Stimulated activated CD4-positive, alpha-beta T cell treated with anti-CD3 and anti-CD28 coated beads, Interleukin-15, amount 100 ng/mL, for 1 hour (primary cell): ENCODE results near the gene CEP112.
A peak's percentile ranks its signal among the peaks of the same experiment; 100 is the strongest.

Experiments
- DNase-seq, 2 donors: peaks; one replicate each; pipeline ENCODE4 v3.0.0-alpha.2; 2020; ENCODE audit warnings: low read depth in 1 of 2, low spot score in 1 of 2

CEP112 gene

DNA sequence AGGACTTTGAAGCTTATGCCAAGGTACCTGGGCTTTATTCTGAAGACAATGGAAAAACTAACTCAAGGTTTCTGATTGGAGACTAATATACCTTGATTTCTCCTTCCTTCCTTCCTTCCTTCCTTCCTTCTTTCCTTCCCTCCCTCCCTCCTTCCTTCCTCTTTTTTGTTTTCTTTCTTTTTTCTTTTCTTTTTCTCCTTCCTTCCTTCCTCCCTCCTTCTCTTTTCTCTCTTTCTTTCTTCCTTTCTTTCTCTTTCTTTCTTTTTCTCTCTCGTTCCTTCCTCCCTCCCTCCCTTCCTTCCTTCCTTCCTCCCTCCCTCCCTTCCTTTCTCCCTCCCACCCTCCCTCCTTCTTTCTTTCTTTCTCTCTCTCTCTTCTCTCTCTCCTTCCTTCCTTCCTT lies 531.9 kb downstream of the CEP112 start:
- DNase-seq, result no peak

DNA sequence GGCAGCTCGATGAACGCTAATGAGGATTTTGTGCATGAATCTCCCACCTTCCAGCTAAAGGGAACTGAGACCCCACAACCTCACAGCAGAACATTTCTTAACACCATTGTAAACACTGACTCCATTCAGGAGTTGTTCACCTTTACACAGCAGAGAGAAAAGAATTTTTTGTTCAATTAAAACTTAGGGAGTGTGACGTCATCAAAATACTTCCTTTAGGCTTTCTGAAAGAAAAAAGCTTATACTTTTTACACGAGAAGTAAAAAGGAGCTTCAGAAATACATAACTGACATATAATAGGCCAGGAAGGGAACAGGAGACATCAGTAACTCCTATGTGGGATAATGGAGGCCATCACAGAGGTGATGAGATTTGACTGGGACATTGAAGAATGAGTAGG lies 532.4 kb downstream of the CEP112 start:
- no peak for DNase-seq

DNA sequence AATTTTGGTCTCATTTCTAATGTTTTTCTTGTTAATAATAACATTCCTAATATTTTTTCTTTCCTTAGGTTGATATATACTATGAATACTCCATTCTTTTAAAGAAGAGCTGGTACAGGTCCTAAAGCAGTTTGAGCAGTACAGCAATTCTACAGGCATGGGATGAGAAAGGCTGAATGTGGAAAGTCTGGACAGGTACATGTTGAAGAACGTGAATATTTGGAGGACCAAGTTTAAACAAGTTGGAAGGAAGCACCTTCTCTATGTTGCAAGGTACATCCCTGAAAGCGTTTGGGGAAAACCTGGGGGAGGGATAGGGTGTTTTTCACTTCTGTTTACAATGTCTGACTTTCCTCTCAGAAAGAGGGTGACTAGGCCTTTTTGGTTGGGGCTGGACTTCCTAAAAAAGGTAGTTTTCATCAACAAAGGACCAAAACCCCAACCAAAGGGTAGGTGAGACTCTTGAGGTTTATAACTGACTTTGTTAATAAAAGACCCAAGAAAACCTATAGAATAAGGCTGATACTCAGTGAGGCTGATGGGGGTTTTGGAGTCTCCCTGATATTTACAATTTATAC lies 534.6 kb downstream of the CEP112 start:
- no peak for DNase-seq

DNA sequence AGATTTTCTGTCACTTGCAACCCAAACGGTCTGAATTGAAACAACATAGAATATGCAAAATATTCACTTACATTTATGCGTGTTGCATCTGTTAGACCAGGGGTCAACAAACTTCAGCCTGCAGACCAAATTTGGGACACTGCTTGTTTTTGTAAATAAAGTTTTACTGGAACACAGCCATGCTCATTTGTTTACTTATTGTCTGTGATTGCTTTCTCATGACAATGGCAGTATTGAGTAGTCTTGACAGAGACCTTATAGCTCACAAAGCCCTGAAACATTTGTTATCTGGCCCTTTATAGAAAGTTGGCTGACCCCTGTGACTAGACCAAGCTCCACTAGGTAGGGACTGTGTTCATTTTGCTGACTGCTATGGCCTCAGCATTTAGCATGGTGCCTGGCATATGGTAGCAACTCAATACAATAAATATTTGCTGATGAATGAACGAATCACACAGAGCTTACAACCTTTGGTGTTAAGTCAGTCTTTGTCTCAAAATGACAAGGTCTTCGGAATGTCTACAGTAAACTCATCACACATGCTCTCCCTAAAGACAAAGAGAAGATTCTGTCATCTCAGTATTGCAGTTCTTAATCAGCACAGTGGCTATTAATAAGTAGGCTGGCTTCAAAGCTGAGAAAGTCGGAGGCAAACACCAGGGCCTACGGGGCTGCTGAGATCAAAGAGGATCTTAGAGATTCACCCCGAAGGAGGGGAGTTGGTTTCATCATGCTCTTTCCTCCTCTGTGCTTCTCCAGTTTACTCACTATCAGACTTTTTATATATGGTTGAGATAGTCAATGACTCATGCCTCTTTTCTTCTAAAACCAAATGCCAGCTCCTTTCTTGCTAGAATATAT lies 535.3 kb downstream of the CEP112 start:
- peak in 1 of 2 donors; percentile 8 for DNase-seq

DNA sequence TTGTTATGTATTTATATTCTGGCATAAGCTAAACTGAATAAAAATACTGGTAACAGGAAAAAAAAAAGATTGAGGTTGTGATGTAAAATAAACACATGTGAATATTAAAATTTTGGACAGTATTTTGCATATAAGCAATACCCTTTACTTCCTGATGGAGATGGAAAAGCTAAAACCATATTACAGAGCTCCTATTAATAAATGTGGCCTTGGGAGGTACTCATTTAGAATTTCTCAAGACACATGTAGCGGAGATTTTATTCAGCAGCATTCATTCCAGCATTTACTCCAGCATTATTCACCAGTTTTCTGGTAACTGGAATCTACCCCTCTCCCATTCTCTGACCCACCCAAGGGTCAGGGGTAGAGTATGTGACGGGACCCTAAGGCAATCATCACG lies 536.2 kb downstream of the CEP112 start:
- DNase-seq, result no peak

DNA sequence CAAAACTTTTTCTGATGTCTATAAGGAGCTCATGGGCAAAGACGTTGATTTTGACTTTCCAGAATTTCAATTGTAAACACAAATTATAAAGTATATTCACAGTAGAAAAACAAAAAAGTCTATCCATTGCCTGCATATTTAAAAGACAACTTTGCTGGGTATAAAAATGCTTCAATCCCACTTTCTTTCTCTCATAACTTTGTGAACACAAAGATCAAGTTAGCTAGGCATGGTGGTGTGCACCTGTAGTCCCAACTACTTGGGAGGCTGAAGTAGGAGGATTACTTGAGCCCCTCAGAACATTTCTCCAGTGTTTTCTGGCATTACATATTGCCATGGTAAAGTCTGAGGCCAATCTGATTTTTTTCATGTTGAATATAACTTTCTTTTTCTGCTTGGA lies 547.4 kb downstream of the CEP112 start:
- DNase-seq, result no peak

DNA sequence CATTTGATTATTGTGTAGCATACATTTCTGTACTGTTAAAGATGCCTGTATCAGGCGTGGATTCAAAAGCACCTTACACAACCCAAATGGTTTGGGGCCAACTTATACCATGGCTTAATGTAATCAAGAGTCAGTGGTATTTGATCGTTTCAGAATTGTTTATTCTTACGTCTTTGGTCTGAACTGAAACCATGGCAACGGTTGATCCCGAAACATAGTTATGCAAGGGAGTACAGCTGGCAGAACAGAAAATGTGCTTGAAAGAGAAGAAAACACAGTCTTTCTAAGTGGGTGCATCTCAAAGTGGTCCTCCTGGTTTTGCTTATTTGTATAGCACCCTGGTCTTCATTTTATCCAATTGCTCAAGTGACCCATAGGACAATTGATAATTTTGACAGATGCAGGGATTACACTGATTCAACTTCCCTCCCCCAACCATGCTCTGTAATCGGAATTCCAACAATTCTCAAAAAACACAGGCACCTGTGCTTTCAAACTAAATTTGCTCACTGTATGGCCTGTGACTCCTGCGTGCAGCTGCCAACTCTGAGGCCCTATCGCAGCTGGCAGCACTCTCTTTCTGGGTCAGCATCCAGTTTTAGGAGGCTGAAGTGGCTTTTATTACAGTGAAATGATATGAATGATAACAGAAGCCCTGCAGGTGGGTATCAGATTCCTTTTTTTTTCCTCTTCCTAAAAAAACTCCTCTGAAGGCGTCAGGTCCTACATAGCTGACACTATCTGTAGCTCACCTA lies 553.5 kb downstream of the CEP112 start:
- DNase-seq, result no peak

DNA sequence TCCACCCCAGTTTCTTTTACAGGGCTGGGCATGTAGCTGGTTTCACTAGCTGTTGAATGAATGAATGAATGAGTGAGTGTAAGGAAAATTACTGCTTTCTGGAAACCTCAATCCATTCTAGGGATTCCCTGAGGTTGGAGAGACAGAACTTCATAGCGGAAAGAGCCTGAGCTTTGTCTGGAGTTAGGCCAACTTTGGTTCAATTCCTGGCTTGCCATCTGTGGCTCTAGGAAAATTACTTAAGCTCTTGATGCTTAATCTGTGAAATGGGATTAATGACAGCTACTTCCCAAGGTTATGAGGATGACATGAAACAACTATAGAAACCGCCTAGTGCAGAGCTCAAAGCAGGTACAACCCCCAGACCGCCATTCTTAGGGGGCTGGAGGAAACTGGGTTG lies 554.1 kb downstream of the CEP112 start:
- DNase-seq, result no peak

DNA sequence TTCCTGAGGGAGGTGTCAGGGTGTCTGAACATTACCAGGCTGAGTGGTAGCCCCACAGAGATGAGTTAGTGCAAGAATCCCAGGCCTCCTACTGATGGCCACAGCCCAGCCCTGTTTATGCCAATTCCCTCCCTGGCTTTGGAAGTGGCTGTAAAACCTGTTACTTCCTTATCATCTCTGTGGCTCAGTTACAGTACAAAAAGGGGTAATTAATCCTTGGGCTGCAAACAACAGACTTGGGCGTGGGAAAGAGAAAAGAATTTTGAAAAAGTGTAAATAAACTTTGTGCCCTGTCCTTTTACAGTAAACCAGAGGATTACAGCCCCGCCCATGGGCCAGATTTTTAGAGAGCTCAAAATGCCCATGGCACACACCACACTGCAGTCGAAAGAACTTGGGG lies 557.4 kb downstream of the CEP112 start:
- no peak for DNase-seq

DNA sequence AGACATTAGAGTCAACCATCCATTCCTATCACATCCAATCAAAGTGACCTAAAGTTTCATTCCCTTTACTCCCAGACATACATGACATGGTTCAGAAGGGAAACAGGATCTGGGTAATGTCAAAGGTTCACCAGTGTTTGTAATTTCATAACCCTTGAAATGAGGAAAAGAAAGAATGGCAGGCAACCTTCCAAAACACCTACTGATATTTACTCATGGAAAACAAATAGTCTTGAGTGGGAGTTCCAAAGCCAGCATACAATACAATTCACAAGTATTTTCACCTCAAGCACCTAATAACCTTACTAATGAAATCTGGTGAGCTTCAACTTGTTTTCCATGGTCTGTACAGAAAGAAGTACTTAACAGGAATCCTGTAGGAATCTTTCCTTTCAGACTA lies 557.9 kb downstream of the CEP112 start:
- DNase-seq, result no peak

DNA sequence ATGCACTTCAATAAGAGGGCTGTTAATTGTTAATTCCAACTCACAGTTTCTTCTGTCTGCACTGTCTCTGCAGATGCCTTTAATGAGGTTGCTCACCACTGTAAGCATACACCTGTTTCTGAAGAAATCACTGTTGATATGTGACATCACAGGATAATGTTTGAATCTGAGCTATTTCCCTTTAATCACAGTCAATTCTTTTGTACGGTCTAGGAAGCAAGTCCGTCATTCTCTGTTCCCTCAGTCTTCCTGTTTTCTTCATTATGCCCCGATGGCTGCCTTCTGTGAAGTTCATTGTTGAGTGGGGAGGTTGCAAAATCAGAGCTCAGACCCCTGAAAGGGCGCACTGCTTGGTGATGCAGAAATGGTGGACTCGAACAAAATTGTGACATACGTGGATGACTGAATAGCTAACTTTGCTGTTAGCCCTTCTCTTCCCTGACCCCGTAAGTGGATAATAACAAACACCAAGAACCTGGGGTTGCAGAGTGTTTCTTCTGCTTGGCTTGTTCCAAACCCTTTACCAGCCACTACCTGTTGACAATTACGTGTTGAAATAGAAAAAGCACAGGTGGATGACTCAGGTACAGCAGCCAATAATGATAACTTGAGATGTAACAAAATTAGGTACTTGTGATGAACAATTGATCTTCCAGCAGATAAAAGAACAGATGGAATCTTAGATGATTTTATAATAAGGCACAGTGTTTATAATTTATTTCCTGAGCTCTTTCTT lies 558.6 kb downstream of the CEP112 start:
- no peak for DNase-seq

DNA sequence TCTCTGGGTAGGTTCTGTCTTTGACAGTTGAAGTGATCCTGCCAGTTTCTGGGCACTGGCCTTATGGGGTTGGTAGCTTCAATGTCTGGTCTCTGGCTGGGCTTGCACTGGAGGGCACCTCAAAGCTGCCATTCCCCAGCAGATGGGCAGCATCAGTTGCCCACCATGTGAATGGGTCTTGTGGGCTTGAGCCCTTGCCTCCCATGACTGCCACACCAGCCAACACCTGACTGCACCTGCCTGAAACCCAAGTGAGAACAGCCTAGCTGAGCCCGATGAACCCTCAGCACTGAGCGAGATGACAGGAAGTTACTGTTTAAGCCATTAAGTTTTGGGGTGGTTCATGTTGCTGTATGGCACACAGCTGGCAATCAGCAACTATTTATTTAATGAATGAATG lies 561.4 kb downstream of the CEP112 start:
- DNase-seq, result no peak

DNA sequence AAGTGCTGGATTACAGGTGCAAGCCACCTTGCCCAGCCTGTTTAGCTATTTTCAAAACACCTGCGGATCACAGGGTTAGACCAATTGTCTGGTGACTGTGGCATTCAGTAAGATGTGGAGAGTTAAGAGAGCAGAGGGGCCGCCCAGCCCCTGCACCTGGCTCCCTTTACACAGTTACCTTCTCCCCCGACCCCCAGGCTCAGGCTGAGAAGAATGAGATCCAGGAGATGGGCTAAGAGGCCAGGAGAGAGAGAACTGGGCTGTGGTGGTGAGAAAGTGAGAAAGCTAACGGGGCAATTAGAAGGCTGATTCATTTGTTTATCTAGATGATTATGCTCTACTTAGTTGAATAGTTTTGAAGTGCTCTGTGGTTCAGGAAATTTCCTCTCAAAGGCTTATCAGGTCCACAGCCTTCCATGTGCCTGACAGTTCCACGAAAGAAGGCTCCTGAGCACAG lies 562.7 kb downstream of the CEP112 start:
- DNase-seq, result no peak

DNA sequence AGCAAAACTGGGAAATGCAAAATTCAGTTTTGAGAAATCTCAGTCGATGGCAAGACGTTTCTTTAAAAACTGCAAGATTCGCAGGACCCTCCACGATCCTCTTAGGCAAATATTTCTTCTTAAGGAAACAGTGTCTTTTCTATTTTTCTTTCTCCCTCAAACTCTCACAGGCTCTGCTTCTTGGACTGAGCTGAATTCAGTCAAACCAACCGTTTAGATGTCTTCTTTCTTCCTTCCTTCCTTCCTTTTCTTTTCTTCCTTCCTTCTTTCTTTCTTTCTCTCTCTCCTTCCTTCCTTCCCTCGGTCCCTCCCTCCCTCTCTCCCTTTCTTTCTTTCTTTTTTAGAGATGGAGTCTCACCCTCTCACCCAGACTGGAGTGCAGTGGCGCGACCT lies 563.3 kb downstream of the CEP112 start:
- no peak for DNase-seq

DNA sequence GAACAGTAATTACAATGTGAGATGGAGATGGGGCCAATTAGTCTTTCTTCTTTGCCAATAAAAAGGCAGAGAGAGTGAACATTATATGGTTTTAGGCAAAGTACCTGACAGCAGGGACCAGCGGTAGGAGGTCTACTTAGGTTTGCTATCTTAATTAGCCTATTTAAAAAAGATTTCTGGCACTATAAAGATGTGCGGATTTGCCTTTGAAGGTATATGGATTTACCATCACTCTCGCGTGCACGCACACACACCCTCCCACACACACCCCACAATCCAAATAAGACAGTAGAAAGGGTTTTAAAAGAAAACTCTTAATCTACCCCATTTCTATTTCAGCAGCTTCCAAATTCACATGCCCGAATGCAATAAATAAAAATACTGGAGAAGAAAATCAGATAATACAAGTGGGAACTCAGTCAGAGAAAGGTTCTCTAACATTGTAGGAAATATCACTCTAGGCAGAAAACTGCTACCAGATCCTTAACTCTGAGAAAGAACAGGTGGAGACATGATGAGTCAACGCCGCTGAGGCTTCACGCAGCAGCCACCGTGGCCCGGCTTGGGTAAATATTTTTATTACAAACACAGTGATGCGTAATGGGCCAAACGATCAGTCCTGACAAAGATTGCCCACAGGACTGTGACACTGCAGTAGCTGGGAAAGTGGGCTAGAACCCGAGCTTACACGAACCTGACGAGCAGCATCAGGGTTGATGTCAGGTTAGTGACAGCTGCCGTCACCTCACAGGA lies 563.9 kb downstream of the CEP112 start:
- no peak for DNase-seq

DNA sequence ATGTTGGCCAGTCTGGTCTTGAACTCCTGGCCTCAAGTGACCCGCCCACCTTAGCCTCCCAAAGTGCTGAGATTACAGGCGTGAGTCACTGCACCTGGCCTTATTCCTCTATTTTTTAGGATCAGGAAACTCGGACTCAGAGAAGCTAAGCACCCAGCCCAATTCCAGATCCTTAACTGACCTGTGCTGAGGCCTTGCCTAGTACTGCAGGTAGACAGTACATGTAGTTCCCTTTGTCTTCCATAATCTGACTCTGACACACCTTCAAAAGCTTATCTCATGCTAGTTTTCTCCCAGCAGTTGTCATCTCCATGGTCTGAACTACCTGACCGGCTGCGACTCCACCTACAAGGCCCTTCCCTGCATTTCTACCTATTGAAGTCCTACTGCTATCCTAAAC lies 564.8 kb downstream of the CEP112 start:
- no peak for DNase-seq

DNA sequence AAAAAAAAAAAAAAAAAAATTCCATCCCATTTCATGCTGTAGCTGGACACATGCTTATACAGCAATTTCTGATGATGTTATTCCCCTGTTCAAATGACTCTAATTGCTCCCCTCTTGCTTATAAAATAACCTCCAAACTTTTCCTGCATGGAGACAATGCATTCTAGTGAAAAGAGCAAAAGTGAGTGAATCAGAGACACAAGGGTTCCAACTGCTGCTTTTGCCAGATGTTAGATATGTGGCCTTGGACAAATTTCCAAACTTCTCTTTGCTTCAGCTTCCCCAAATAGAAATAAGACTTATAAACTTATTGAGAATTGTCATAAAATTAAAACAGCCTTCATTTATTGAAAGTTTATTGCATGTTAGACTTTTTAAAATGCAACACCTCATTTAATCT lies 565.5 kb downstream of the CEP112 start:
- DNase-seq, result no peak

DNA sequence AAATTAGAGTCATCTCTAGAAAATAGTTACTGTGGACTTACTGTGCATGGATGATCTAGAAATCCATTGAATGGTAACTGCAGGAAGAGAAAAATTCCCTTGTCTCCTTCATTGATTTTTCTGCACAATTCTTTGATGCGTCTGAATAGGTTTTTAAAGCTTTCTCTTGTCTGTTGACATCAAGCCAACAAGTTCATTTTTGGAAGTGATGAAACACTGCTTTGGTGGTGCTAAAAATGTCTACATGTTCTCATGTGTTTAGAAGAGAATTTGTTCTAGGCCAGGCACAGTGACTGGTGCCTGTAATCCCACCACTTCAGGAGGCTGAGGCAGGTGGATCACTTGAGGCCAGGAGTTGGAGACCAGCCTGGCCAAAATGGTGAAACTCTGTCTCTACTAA lies 573.4 kb downstream of the CEP112 start:
- no peak for DNase-seq

DNA sequence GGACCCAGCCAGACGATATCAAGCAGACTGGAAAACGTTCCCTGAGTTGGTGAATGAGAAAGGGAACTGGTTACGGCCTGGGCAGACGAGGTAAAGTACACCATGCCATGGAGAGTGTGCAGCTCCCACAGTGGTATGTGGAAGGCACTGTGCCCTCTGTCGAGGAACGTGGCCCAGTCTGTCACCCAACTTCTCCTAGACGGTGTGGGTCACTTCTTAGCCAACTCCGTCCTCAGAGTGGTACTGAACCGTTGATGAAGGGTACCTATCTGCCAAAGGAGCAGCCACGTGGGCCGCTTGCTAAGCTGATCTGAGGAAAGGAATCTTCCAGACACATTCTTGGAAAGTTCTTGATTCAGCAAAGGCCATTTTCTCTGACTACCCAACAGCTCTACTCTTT lies 574.4 kb downstream of the CEP112 start:
- no peak for DNase-seq

DNA sequence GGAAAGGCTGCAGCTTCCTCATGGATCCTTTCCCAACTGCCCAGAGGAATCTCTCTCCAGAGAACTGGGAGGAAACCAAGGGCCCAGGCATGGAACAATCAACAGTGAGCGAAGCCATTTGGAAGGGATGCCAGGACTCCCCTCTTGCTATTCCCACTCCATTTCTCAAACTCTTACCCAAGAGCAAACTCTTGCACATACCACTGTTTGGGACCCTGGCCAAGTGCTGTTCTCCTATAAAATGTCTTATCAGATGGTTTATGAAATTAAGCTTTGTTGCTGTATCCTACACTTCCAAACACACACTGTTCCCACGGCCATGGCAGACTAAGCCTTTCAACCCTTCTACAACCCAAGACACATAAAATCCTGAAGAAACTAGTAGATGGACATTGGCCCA lies 582.2 kb downstream of the CEP112 start:
- DNase-seq, result no peak

DNA sequence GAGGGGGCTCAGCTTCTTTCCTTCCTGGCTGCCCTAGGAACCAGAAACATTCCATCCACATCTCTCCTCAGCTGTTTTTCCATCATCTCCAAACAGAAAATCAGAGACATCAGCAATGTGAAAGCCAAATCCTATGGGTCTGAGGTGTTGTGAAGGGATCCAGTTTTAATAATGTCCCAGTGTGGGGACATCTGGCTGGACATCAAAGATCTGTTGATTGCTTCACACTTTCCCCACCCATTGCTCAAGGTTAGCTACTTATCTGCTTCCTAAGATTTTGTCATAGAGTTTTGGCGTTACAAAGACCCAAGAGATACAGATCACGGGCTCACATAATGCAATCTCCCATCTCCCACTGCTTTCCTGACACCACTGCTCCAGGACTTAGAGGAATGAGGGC lies 582.6 kb downstream of the CEP112 start:
- DNase-seq, result no peak
